Neuron (in vitro differentiated cells): Measurements from ENCODE around the gene PPP1R36.
"Not testable (repeated sequence)": the region's sequence is repeated elsewhere in the genome, so short reads cannot be mapped to it uniquely, and the experiment has no call there.

Experiments used
- H2AFZ ChIP-seq: one replicate; pipeline ENCODE4 v1.6.1; 2013; ENCODE audit warnings: low read depth, mild to moderate bottlenecking, inconsistent platforms, low read length, moderate library complexity
- H3K27me3 ChIP-seq: one replicate; pipeline ENCODE4 v1.6.1; 2013; ENCODE audit warnings: low read length; ENCODE audit not compliant: insufficient read depth
- H3K36me3 ChIP-seq: one replicate; pipeline ENCODE4 v1.6.1; 2013; ENCODE audit warnings: low read length; ENCODE audit not compliant: insufficient read depth
- H3K4me1 ChIP-seq: one replicate; pipeline ENCODE4 v1.6.1; 2013; ENCODE audit warnings: low read length; ENCODE audit not compliant: insufficient read depth
- H3K4me3 ChIP-seq: 2 replicates; pipeline ENCODE4 v1.5.1; 2013; ENCODE audit warnings: mild to moderate bottlenecking, low read length, moderate library complexity
- H3K9me3 ChIP-seq: one replicate; pipeline ENCODE4 v1.6.1; 2013; ENCODE audit warnings: low read length

Gene PPP1R36

GRCh38 chr14:64614805-64615391 is 65.1 kb downstream of the PPP1R36 start:
- Histone ChIP-seq H3K27me3 (no peaks in the 10 kb centered on the region), H3K4me3 (peak overlapping the region; percentile 25), H3K36me3 (no peaks in the 10 kb centered on the region), H3K9me3 (no peaks in the 10 kb centered on the region), H3K4me1 (peaks cover 17% of the 10 kb centered on the region), H2AFZ (peak overlapping the region; percentile 69)

- H3K9me3 ChIP-seq, H3K27me3 ChIP-seq, H3K36me3 ChIP-seq, H3K4me3 ChIP-seq, H2AFZ ChIP-seq: not testable (repeated sequence)
- H3K4me1 ChIP-seq, result peaks cover 17% of the 10 kb centered on the region
These were observed 68.2 kb downstream of the PPP1R36 start for GRCh38 chr14:64617872-64618408.

- no peaks in the 10 kb centered on the region for H3K36me3 ChIP-seq
- no peaks in the 10 kb centered on the region for H3K9me3 ChIP-seq
- no peak overlapping the region for H2AFZ ChIP-seq
- H3K4me1 ChIP-seq, result no peaks in the 10 kb centered on the region
- H3K4me3 ChIP-seq, result no peak overlapping the region
- H3K27me3 ChIP-seq, result peaks cover 3% of the 10 kb centered on the region
These were observed 71.1 kb downstream of the PPP1R36 start for GRCh38 chr14:64620910-64621309.

GRCh38 chr14:64623554-64624165 is 73.9 kb downstream of the PPP1R36 start:
- Histone ChIP-seq H3K9me3 (no peaks in the 10 kb centered on the region), H3K27me3 (peaks cover 3% of the 10 kb centered on the region), H3K4me1 (no peaks in the 10 kb centered on the region), H3K36me3 (no peaks in the 10 kb centered on the region), H3K4me3 (no peak overlapping the region), H2AFZ (no peak overlapping the region)

- no peaks in the 10 kb centered on the region for H3K9me3 ChIP-seq
- peaks cover 3% of the 10 kb centered on the region for H3K27me3 ChIP-seq
- H3K36me3 ChIP-seq, result no peaks in the 10 kb centered on the region
- H2AFZ ChIP-seq, result no peak overlapping the region
- peaks cover 3% of the 10 kb centered on the region for H3K4me1 ChIP-seq
- H3K4me3 ChIP-seq, result no peak overlapping the region
These were observed 75.8 kb downstream of the PPP1R36 start for GRCh38 chr14:64625386-64626232.

GRCh38 chr14:64628940-64629408 is 79.2 kb downstream of the PPP1R36 start:
- Histone ChIP-seq H3K36me3 (no peaks in the 10 kb centered on the region), H2AFZ (no peak overlapping the region), H3K4me1 (peaks cover 3% of the 10 kb centered on the region), H3K27me3 (no peaks in the 10 kb centered on the region), H3K4me3 (no peak overlapping the region), H3K9me3 (no peaks in the 10 kb centered on the region)

GRCh38 chr14:64630778-64631177 is 81.0 kb downstream of the PPP1R36 start:
- no peak overlapping the region for H2AFZ ChIP-seq
- H3K4me3 ChIP-seq, result no peak overlapping the region
- no peaks in the 10 kb centered on the region for H3K9me3 ChIP-seq
- H3K36me3 ChIP-seq, result no peaks in the 10 kb centered on the region
- H3K27me3 ChIP-seq, result no peaks in the 10 kb centered on the region
- H3K4me1 ChIP-seq, result peaks cover 7% of the 10 kb centered on the region

GRCh38 chr14:64631222-64631621 is 81.5 kb downstream of the PPP1R36 start:
- H3K27me3 ChIP-seq, H3K4me3 ChIP-seq, H3K4me1 ChIP-seq, H3K36me3 ChIP-seq, H2AFZ ChIP-seq, H3K9me3 ChIP-seq: not testable (repeated sequence)

- Histone ChIP-seq H2AFZ (no peak overlapping the region), H3K4me1 (peaks cover 7% of the 10 kb centered on the region), H3K9me3 (no peaks in the 10 kb centered on the region), H3K27me3 (no peaks in the 10 kb centered on the region), H3K36me3 (no peaks in the 10 kb centered on the region), H3K4me3 (no peak overlapping the region)
These were observed 82.3 kb downstream of the PPP1R36 start for GRCh38 chr14:64632056-64632455.

- Histone ChIP-seq H2AFZ (no peak overlapping the region), H3K4me1 (peaks cover 12% of the 10 kb centered on the region), H3K9me3 (no peaks in the 10 kb centered on the region), H3K27me3 (no peaks in the 10 kb centered on the region), H3K4me3 (no peak overlapping the region), H3K36me3 (no peaks in the 10 kb centered on the region)
These were observed 84.8 kb downstream of the PPP1R36 start for GRCh38 chr14:64634558-64634957.

GRCh38 chr14:64636208-64636979 is 86.6 kb downstream of the PPP1R36 start:
- no peak overlapping the region for H3K4me3 ChIP-seq
- no peak overlapping the region for H2AFZ ChIP-seq
- peaks cover 15% of the 10 kb centered on the region for H3K4me1 ChIP-seq
- H3K36me3 ChIP-seq, result no peaks in the 10 kb centered on the region
- no peaks in the 10 kb centered on the region for H3K27me3 ChIP-seq
- H3K9me3 ChIP-seq, result no peaks in the 10 kb centered on the region

- no peaks in the 10 kb centered on the region for H3K9me3 ChIP-seq
- H3K27me3 ChIP-seq, result no peaks in the 10 kb centered on the region
- no peak overlapping the region for H2AFZ ChIP-seq
- H3K4me3 ChIP-seq, result no peak overlapping the region
- peaks cover 15% of the 10 kb centered on the region for H3K4me1 ChIP-seq
- no peaks in the 10 kb centered on the region for H3K36me3 ChIP-seq
These were observed 87.2 kb downstream of the PPP1R36 start for GRCh38 chr14:64636980-64637429.
